GM12878 (cell line): Measurements from ENCODE around the gene HIVEP3.

Experiments
- CTCF ChIP-seq, 3 experiments: IDR thresholded peaks in 2 of 3; conservative IDR thresholded peaks in 1 of 3; 2 replicates each; pipeline ENCODE4 v1.5.1; 2011; ENCODE audit warnings: low read depth in 3 of 3, low read length in 3 of 3, mild to moderate bottlenecking in 3 of 3, control low read depth in 2 of 3, moderate library complexity in 2 of 3, inconsistent platforms in 1 of 3, mixed read lengths in 1 of 3; ENCODE audit not compliant: control insufficient read depth in 2 of 3, insufficient read depth in 1 of 3; ENCODE audit errors: extremely low read depth in 1 of 3
- EZH2 ChIP-seq: IDR thresholded peaks from 2 replicates; pipeline ENCODE4 v1.6.1; 2012; ENCODE audit warnings: low read depth, mild to moderate bottlenecking, control low read depth, inconsistent platforms, low read length, borderline replicate concordance; ENCODE audit not compliant: control insufficient read depth

- no peak for TF ChIP-seq CTCF (IDR thresholded peaks at IDR 0.05 in 2 of 3, conservative IDR thresholded peaks at IDR 0.05 in 1 of 3; ENCODE audit: control insufficient read depth in 2 of 3, extremely low read depth in 1 of 3, insufficient read depth in 1 of 3, low read depth in 3 of 3, low read length in 3 of 3)
- TF ChIP-seq EZH2, result no peak
Measured at GRCh38 chr1:41568204-41568603, 350.5 kb downstream of the HIVEP3 start.
